ENCODE data around the gene RIPK4.

RIPK4 gene

DNA sequence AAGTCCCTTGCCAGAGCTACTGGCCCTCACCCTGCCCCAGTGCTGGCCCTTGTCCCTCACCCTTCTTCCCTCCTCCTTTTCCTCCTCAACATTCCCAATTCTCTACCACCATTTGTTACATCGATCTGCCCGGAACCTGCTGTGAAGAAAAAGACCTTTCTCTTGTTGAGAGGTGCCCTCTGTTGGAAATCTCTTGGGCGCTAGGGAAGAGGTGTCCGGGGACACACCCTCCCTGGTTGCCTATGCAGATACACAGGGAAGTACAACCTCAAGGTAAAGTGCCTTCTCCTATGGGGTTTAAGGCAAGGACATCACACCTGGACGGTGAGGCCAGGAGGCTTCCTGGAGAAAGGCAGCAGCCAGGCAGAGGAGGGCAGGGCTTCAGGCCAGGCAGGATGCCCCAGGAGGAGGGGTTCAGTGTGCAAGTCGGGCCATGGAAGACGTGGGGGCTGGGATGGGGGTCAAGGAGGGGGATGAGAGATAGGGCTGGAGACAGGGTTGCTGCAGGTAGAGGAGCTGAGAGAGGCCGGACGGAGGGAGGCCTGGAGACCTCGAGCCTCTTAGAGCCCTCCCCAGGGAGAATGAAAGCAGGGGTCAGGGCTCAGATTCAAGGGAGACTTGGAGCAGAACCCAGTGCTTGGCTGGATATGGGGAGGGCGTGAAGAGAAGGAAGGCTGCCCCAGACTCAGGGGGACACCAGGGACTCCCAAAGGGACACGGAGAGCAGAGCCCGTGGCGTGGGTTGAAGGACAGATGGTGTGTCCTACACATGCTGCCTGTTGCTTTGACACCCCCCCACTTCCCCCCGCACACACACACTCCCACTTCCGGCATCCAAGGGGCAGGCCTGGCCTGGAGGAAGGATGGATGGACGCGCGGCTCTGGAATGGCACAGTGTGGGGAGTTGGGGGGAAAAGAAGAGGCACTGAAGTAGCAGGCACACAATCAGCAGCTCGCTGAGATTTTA lies 44.5 kb downstream of the RIPK4 start:
- peaks cover 3 to 22% (median 8%) of the 10 kb centered on the region in 3 experiments for H3K27me3 ChIP-seq (ENCODE audit: control insufficient read depth in 3 of 3, insufficient read depth in 3 of 3, low read depth in 1 of 3, low read length in 3 of 3)

DNA sequence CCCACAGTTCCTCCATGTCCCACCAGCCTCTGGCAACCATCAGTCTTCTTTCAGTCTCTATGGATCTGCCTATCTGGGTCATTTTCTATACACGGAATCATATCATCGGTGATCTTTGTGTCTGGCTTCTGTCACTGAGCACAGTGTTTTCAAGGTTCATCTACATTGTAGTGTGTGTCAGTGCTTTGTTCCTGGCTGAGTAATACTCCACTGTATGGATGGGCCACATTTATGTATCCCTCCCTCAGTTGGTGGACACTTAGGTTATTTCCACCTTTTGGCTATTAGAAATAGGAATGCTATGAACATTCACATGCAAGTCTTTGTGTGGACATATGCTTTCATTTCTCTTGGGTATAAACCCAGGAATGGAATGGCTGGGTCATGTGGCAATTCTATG lies 46.6 kb downstream of the RIPK4 start:
- no CpG with 5 or more reads among the region's 2 CpGs for WGBS, 2 donors (ENCODE audit: extremely low coverage in 2 of 2, insufficient read length in 2 of 2, insufficient replicate concordance in 1 of 2)
- H3K27ac ChIP-seq (replicated peaks; ENCODE audit: low read length), result no peak overlapping the region

More for the DNA sequence above, 44.5 kb downstream of the RIPK4 start:
- H3K4me2 ChIP-seq (ENCODE audit: insufficient read depth, low read length, poor library complexity, severe bottlenecking), result no peak overlapping the region
- H2BK5ac ChIP-seq (ENCODE audit: low read length), result peak overlapping the region; percentile 11
- peak overlapping the region; percentile 77 for H2BK12ac ChIP-seq (ENCODE audit: low read length)
- no peaks in the 10 kb centered on the region for H3K9me3 ChIP-seq (replicated peaks in 1 of 2; ENCODE audit: control insufficient read depth in 2 of 2, insufficient read depth in 1 of 2, low read depth in 1 of 2, low read length in 2 of 2)
- peak overlapping the region; percentile 83 for H2AK5ac ChIP-seq (ENCODE audit: low read depth, low read length)
- peak overlapping the region; percentile 66 for H3K4ac ChIP-seq (ENCODE audit: low read length)
- no peak overlapping the region for H3K9ac ChIP-seq (ENCODE audit: low read depth, low read length, poor library complexity)
- no peak overlapping the region for H3K27ac ChIP-seq (replicated peaks; ENCODE audit: low read length)
- peak overlapping the region; percentile 57 for H3K18ac ChIP-seq (ENCODE audit: low read length)
- no peak overlapping the region for H2AFZ ChIP-seq (ENCODE audit: low read length)
- no peak for DNase-seq (ENCODE audit: low spot score)
- no peaks in the 10 kb centered on the region for H3K36me3 ChIP-seq (replicated peaks in 1 of 2; ENCODE audit: control insufficient read depth in 2 of 2, insufficient read depth in 2 of 2, low read length in 2 of 2)
- peaks cover 0 to 11% of the 10 kb centered on the region in 2 donors for H3K4me1 ChIP-seq (ENCODE audit: control insufficient read depth in 2 of 2, insufficient read depth in 1 of 2, low read depth in 1 of 2, low read length in 2 of 2)
- H4K91ac ChIP-seq (ENCODE audit: low read depth, low read length, poor library complexity), result no peak overlapping the region
- no peak overlapping the region for H4K8ac ChIP-seq (ENCODE audit: low read depth, low read length)
- WGBS, 2 donors (ENCODE audit: extremely low coverage in 2 of 2, insufficient read length in 2 of 2, insufficient replicate concordance in 1 of 2), result no CpG with 5 or more reads among the region's 20 CpGs
- no peak overlapping the region for H2BK120ac ChIP-seq (ENCODE audit: low read depth, low read length)
- H3K14ac ChIP-seq (ENCODE audit: low read length), result no peak overlapping the region
- no peak overlapping the region for H3K23ac ChIP-seq (ENCODE audit: low read depth, low read length, poor library complexity)
- H2BK15ac ChIP-seq (ENCODE audit: low read length), result peak overlapping the region; percentile 17
- no peak overlapping the region for H3K4me3 ChIP-seq (ENCODE audit: low read length in 2 of 2)
- no peaks in the 10 kb centered on the region for H3K79me1 ChIP-seq (ENCODE audit: low read depth, low read length)

DNA sequence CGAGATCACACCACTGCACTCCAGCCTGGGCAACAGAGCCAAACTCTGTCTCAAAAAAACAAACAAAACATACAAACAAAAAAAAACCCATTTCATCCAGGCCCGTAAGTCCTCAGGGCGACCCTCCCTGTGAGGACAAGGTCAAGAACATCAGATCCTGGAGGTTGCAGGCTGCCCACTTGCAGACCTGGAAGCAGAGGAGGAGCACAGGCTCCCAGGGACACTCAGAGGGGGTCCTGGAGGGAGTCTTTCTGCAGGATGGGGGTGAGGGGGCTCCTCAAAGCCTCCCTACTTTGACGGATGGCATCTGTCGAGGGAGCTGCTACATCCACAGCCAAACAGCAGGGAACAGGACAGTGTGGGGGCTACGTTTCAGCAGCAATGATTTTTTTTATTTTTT lies 47.2 kb downstream of the RIPK4 start:
- no peak overlapping the region for H2BK12ac ChIP-seq (ENCODE audit: low read length)
- H2BK15ac ChIP-seq (ENCODE audit: low read length), result no peak overlapping the region
- H3K4me1 ChIP-seq (ENCODE audit: control insufficient read depth in 2 of 2, insufficient read depth in 1 of 2, low read depth in 1 of 2, low read length in 2 of 2), result peaks cover 0 to 12% of the 10 kb centered on the region in 2 donors
- no peak overlapping the region for H2BK120ac ChIP-seq (ENCODE audit: low read depth, low read length)
- DNase-seq (ENCODE audit: low spot score), result no peak
- no peak overlapping the region for H2BK5ac ChIP-seq (ENCODE audit: low read length)
- no peak overlapping the region for H3K4me3 ChIP-seq (ENCODE audit: low read length in 2 of 2)
- no peaks in the 10 kb centered on the region for H3K36me3 ChIP-seq (replicated peaks in 1 of 2; ENCODE audit: control insufficient read depth in 2 of 2, insufficient read depth in 2 of 2, low read length in 2 of 2)
- no peak overlapping the region for H3K27ac ChIP-seq (replicated peaks; ENCODE audit: low read length)
- H4K8ac ChIP-seq (ENCODE audit: low read depth, low read length), result no peak overlapping the region
- H3K9me3 ChIP-seq (replicated peaks in 1 of 2; ENCODE audit: control insufficient read depth in 2 of 2, insufficient read depth in 1 of 2, low read depth in 1 of 2, low read length in 2 of 2), result peaks cover 0 to 3% of the 10 kb centered on the region in 2 donors
- H3K18ac ChIP-seq (ENCODE audit: low read length), result no peak overlapping the region
- no peak overlapping the region for H2AK5ac ChIP-seq (ENCODE audit: low read depth, low read length)
- H4K91ac ChIP-seq (ENCODE audit: low read depth, low read length, poor library complexity), result no peak overlapping the region
- WGBS, 2 donors (ENCODE audit: extremely low coverage in 2 of 2, insufficient read length in 2 of 2, insufficient replicate concordance in 1 of 2), result no CpG with 5 or more reads among the region's 6 CpGs
- H3K9ac ChIP-seq (ENCODE audit: low read depth, low read length, poor library complexity), result no peak overlapping the region
- H3K23ac ChIP-seq (ENCODE audit: low read depth, low read length, poor library complexity), result no peak overlapping the region
- no peak overlapping the region for H3K14ac ChIP-seq (ENCODE audit: low read length)
- peaks cover 0 to 6% (median 3%) of the 10 kb centered on the region in 3 experiments for H3K27me3 ChIP-seq (ENCODE audit: control insufficient read depth in 3 of 3, insufficient read depth in 3 of 3, low read depth in 1 of 3, low read length in 3 of 3)
- no peak overlapping the region for H3K4me2 ChIP-seq (ENCODE audit: insufficient read depth, low read length, poor library complexity, severe bottlenecking)
- H3K79me1 ChIP-seq (ENCODE audit: low read depth, low read length), result no peaks in the 10 kb centered on the region
- H3K4ac ChIP-seq (ENCODE audit: low read length), result no peak overlapping the region
- H2AFZ ChIP-seq (ENCODE audit: low read length), result no peak overlapping the region

More for the DNA sequence above, 46.6 kb downstream of the RIPK4 start:
- no peak overlapping the region for H3K9ac ChIP-seq (ENCODE audit: low read depth, low read length, poor library complexity)
- no peak overlapping the region for H3K4ac ChIP-seq (ENCODE audit: low read length)
- no peak overlapping the region for H2BK5ac ChIP-seq (ENCODE audit: low read length)
- H3K4me3 ChIP-seq (ENCODE audit: low read length in 2 of 2), result no peak overlapping the region
- H2BK120ac ChIP-seq (ENCODE audit: low read depth, low read length), result no peak overlapping the region
- H2BK15ac ChIP-seq (ENCODE audit: low read length), result no peak overlapping the region
- no peak overlapping the region for H4K8ac ChIP-seq (ENCODE audit: low read depth, low read length)
- peaks cover 0 to 13% of the 10 kb centered on the region in 2 donors for H3K4me1 ChIP-seq (ENCODE audit: control insufficient read depth in 2 of 2, insufficient read depth in 1 of 2, low read depth in 1 of 2, low read length in 2 of 2)
- peaks cover 0 to under 1% of the 10 kb centered on the region in 2 donors for H3K9me3 ChIP-seq (replicated peaks in 1 of 2; ENCODE audit: control insufficient read depth in 2 of 2, insufficient read depth in 1 of 2, low read depth in 1 of 2, low read length in 2 of 2)
- H3K27me3 ChIP-seq (ENCODE audit: control insufficient read depth in 3 of 3, insufficient read depth in 3 of 3, low read depth in 1 of 3, low read length in 3 of 3), result peaks cover 0 to 7% (median 3%) of the 10 kb centered on the region in 3 experiments
- H4K91ac ChIP-seq (ENCODE audit: low read depth, low read length, poor library complexity), result no peak overlapping the region
- no peak for DNase-seq (ENCODE audit: low spot score)
- H3K36me3 ChIP-seq (replicated peaks in 1 of 2; ENCODE audit: control insufficient read depth in 2 of 2, insufficient read depth in 2 of 2, low read length in 2 of 2), result no peaks in the 10 kb centered on the region
- H3K18ac ChIP-seq (ENCODE audit: low read length), result no peak overlapping the region
- no peak overlapping the region for H3K23ac ChIP-seq (ENCODE audit: low read depth, low read length, poor library complexity)
- no peak overlapping the region for H2AK5ac ChIP-seq (ENCODE audit: low read depth, low read length)
- no peaks in the 10 kb centered on the region for H3K79me1 ChIP-seq (ENCODE audit: low read depth, low read length)
- no peak overlapping the region for H3K4me2 ChIP-seq (ENCODE audit: insufficient read depth, low read length, poor library complexity, severe bottlenecking)
- H3K14ac ChIP-seq (ENCODE audit: low read length), result no peak overlapping the region
- H2AFZ ChIP-seq (ENCODE audit: low read length), result no peak overlapping the region
- H2BK12ac ChIP-seq (ENCODE audit: low read length), result no peak overlapping the region
